Stimulated activated CD8-positive, alpha-beta memory T cell treated with anti-CD3 and anti-CD28 coated beads, Interleukin-12 subunit alpha, Interleukin-12 subunit beta, amount 100 ng/mL, for 24 hours (primary cell): ENCODE results near the gene QRFPR.
"Not testable (repeated sequence)": the region's sequence is repeated elsewhere in the genome, so short reads cannot be mapped to it uniquely, and the experiment has no call there.

Experiments used
- DNase-seq: peaks from one replicate; pipeline ENCODE4 v3.0.0-alpha.2; 2020; ENCODE audit errors: extremely low read depth

The QRFPR gene

GRCh38 chr4:121339824-121340223 is 41.0 kb downstream of the QRFPR start:
- no peak for DNase-seq

DNA sequence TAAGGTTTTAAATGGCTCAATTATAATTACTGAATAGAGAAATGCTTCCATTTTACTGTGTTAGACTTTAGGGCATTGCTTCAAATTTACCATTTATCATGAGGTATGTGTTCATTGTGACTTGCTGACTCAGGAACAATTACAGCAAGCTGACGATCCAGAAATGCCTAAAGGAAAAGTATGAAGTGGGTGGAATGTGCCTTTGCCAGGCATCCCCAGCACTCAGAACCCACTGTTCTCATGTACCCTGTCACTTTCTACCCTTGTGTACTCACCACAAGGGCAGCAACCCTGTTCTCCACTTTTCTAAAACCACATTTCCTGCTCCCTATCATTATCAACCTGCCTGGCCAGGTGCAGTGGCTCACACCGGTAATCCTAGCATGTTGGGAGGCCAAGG is 41.5 kb downstream of the QRFPR start:
- DNase-seq, result no peak

DNA sequence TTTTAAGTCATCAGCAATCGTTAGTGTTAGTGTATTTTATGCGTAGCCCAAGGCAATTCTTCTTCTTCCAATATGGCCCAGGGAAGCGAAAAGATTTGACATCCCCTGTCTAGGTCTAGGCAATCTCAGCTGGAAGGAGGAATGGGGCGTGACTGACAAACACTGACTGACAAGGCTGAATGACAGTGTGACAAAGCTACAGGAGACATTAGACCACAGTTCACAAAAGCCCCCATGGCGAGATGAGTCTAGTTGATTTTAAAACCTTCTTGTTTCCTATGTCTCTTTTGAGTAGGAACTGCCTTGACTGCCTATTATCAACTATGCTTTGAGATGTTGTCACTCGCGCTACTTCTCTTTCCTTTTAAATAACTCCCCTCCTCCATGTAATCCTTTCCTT is 42.3 kb downstream of the QRFPR start:
- no peak for DNase-seq

DNA sequence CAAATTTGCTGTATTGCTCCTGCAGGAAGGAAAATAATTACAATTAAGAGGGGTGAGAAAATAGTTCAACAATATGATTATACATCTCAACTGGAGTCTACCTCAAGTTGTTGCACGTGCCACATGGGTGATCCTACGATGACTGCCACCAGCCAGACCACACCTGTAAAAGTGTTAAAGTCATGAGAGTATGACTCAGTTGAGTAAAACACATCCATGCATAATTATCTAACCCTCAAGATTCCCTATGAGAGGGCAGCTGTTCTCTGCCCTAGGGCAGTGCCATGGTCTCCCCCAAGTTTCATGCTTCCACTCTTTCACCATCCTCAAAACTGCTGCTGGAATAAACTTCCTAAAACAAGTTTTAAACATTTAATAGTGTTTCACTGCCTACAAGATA is 44.1 kb downstream of the QRFPR start:
- DNase-seq, result no peak

DNA sequence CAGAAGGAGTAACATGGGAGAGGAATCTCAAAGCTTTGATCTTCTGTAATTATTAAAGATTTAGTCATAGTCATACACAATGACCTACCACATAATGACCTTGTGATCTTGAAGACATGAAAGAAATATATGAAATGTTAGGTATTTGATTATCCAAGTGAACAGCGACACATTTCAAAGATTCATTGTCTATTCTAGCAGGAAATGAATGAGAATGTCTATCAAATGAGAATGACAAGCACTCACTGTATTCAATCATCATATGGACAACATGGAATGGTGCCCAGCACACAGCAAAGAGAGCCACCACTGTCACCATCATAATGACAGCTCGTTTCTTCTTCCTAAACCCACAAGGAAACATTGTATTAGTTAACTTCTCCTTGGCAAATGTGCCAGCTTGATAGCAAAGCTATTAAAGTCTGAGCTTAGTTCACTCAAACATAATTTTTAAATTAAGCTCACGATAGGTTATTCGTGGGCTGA is 50.6 kb downstream of the QRFPR start:
- DNase-seq, result no peak

DNA sequence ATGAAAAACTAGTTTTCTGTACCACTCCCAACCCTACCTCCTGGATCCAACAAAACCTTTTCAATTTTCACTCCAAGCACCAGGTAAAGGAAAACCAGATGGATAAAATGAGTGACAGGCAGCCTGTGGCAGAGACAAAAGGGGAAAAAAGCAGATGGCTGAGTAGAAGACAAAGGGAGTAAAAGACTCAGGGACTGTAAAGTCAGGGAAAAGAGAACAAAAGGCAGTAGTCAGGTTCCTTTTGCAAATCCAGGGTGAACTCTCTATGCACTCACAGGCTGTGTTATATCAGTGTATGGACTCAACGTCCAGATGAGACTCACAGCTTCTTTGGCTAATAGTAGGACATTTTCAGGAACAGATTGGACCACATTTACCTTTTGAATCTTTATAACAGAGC is 54.2 kb downstream of the QRFPR start:
- DNase-seq, result no peak

GRCh38 chr4:121324331-121324730 is 56.5 kb downstream of the QRFPR start:
- DNase-seq, result no peak

DNA sequence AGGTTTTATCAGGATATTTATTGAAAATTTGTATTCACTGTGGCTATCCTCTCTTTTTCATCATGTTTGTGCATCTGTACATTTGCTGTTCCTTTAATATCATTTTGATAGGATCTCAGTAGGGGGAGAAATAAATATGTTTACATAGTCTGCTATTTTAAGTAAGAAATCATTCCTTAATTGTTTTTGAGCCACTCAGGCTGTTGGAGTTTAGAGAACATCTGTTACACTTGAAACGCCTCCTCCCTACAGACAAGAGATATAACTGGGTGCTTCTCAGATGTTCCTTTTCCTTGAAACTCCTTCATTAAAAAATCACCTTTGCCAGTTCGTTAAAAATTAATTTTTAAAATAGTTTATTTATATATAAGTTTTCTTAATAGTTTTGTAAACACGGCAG is 59.4 kb downstream of the QRFPR start:
- no peak for DNase-seq

- no peak for DNase-seq
Observed at GRCh38 chr4:121316091-121316490, 64.7 kb downstream of the QRFPR start.

DNA sequence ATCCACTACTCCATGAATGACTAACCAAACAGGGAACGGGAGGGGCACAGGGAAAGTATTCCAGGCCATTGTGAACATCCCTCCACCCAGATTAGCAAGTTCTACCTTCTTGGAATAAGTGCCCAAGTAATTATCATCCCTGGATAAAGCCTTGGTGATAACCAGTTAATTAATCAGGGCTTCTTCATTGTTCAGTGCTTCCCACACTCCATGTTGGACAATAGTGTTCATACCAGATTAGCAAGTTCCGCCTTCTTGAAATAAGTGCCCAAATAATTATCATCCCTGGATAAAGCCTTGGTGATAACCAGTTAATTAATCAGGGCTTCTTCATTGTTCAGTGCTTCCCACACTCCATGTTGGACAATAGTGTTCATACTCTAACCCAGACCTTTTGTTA is 67.4 kb downstream of the QRFPR start:
- not testable (repeated sequence) for DNase-seq

- DNase-seq, result no peak
Observed at GRCh38 chr4:121308828-121309227, 72.0 kb downstream of the QRFPR start.

GRCh38 chr4:121308328-121308663 is 72.5 kb downstream of the QRFPR start:
- no peak for DNase-seq

- no peak for DNase-seq
Observed at GRCh38 chr4:121307445-121308327, 73.1 kb downstream of the QRFPR start.

GRCh38 chr4:121306931-121307330 is 73.9 kb downstream of the QRFPR start:
- no peak for DNase-seq

DNA sequence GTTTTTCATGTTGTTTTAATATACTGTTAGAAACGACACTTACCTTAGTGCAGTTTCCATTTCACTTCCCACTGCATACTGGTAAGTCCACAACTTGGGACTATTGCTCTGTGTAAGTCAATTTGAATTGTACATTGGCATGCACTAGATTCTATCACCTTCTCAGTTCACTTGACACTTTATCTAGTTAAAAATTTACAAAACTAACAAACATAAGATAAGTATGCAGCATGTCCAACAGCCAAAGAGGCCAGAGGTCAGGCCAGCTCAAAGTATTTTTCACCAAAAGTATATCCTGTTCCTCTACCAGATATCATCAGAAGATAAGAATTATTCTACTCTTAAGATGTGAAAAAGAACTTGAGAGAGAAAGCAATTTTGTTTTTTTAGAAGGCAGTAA is 75.9 kb downstream of the QRFPR start:
- no peak for DNase-seq

DNA sequence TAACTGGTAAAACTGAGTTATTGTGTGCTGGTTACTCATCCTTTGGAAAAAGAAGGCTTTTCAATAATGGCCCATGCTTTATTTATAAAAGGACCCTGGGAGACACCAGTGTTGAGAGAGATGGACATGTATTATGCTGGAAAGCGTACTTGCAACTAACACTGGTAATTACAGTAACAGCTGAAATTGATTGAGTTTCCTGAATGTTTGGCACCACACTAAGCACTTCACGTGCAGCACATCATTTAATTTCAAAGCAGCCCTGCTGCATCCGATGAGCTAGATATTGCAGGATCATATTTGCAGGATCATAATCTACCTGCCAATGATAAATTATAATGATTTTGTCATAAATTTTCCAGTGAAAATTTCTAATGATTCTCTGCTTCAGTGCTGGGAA is 81.5 kb downstream of the QRFPR start:
- DNase-seq, result no peak

DNA sequence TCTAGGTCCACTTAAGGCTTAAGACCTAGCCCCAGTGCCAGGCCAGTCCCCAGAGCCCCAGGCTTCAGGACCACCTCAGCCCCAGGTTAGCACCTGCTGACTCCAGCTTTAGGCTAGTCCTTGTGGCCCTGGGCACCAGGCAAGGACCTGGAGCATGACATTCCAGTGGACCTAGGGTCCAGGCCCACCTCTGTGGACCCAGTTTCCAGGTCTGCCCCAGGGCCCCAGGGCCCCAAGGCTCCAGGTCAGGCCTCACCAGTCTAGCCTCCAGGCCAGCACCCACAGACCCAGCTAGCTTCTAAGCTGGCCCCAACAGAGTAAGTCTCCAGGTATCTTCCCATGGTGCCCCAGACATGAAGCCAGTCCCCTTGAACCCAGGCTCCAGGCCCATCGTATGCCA is 97.5 kb downstream of the QRFPR start:
- DNase-seq, result no peak

DNA sequence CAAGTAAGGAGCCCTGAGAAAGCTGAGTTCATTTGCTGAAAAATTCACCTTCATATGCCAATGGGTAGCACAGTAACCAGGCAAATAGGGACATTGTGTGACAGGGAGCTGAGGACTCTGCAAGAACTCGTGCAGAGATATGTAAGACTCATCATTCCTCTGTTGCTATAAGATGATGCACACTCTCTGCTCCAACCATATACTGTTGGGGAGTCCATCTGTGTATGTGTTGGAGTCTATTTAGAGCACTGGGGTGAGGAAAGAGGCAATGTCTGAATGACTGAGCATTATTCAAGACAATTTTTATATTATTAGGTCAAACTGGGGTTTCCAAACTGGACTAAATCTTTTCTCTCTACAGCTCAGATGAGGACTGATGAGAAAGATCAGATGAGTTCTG is 100.4 kb downstream of the QRFPR start:
- DNase-seq, result no peak

- no peak for DNase-seq
Observed at GRCh38 chr4:121278811-121279368, 101.9 kb downstream of the QRFPR start.
